ENCODE measurements around the gene FGD3. TPM values are rescaled to one million over a fixed set of nuclear protein-coding genes. Genes with fewer than 3 reads are reported as not detected.
A peak's percentile ranks its signal among the peaks of the same experiment; 100 is the strongest.

The FGD3 gene
- total and polyA plus RNA-seq, 4 donors, result 6.1 to 45.9 (median 17.6) TPM

DNA sequence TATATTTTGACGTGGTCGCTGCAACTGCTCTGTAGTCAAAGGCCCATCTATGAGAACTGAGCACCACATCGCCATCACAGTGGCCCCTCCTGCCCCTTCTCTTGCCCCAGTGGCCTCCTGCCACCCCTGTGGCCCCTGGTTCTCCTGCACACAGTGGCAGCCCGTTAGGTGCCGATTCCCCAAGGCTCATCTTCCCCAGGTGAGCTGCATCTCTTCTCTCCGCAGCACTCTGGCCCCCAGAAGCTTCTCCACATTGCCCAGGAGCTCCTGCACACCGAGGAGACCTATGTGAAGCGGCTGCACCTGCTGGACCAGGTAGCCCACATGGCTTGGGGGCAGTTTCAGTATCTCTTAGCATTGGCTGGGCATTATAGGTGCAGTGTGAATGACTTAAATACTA lies 55.4 kb downstream of the FGD3 start:
- Histone ChIP-seq H3K27me3 (ENCODE audit: control insufficient read depth in 3 of 3, insufficient read depth in 3 of 3, low read length in 2 of 3) (no peaks in the 10 kb centered on the region), H3K9ac (ENCODE audit: insufficient read depth in 1 of 2, low read length in 2 of 2) (no peak overlapping the region), H3K36me3 (ENCODE audit: control insufficient read depth in 4 of 4, insufficient read depth in 4 of 4, low read length in 4 of 4) (peaks cover 0 to 5% (median 0%) of the 10 kb centered on the region in 4 donors), H3K27ac (ENCODE audit: low read depth in 1 of 2, low read length in 1 of 2) (no peak overlapping the region), H3K9me3 (ENCODE audit: control insufficient read depth in 4 of 4, insufficient read depth in 3 of 4, low read length in 3 of 4) (peaks cover 0 to 2% (median 0%) of the 10 kb centered on the region in 4 donors), H3K4me1 (ENCODE audit: control insufficient read depth in 5 of 5, insufficient read depth in 5 of 5, low read length in 5 of 5) (no peaks in the 10 kb centered on the region), H3K4me3 (no peak overlapping the region)
- DNase-seq (no peak), ATAC-seq (ENCODE audit: insufficient read depth, low FRiP score) (no peak)
- TF ChIP-seq, protein P1, sequence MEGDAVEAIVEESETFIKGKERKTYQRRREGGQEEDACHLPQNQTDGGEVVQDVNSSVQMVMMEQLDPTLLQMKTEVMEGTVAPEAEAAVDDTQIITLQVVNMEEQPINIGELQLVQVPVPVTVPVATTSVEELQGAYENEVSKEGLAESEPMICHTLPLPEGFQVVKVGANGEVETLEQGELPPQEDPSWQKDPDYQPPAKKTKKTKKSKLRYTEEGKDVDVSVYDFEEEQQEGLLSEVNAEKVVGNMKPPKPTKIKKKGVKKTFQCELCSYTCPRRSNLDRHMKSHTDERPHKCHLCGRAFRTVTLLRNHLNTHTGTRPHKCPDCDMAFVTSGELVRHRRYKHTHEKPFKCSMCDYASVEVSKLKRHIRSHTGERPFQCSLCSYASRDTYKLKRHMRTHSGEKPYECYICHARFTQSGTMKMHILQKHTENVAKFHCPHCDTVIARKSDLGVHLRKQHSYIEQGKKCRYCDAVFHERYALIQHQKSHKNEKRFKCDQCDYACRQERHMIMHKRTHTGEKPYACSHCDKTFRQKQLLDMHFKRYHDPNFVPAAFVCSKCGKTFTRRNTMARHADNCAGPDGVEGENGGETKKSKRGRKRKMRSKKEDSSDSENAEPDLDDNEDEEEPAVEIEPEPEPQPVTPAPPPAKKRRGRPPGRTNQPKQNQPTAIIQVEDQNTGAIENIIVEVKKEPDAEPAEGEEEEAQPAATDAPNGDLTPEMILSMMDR (IDR thresholded peaks at IDR 0.05; ENCODE audit: control extremely low read depth, extremely low read depth), result no peak
- WGBS, 2 donors, result 95 to 96% methylated on average over 8 of the region's 8 CpGs

GRCh38 chr9:93003552-93004407 lies 56.5 kb downstream of the FGD3 start:
- no peak overlapping the region for H3K9ac ChIP-seq (ENCODE audit: insufficient read depth in 1 of 2, low read length in 2 of 2)
- peaks cover 0 to 5% (median 0%) of the 10 kb centered on the region in 4 donors for H3K36me3 ChIP-seq (ENCODE audit: control insufficient read depth in 4 of 4, insufficient read depth in 4 of 4, low read length in 4 of 4)
- H3K27me3 ChIP-seq (ENCODE audit: control insufficient read depth in 3 of 3, insufficient read depth in 3 of 3, low read length in 2 of 3), result no peaks in the 10 kb centered on the region
- peak; percentile 43 to 56 (median 46) for DNase-seq
- 47 to 57% methylated on average over 28 of the region's 28 CpGs for WGBS, 2 donors
- no peak overlapping the region for H3K4me3 ChIP-seq
- TF ChIP-seq, protein P1 (IDR thresholded peaks at IDR 0.05; ENCODE audit: control extremely low read depth, extremely low read depth), result peak; percentile 13
- H3K4me1 ChIP-seq (ENCODE audit: control insufficient read depth in 5 of 5, insufficient read depth in 5 of 5, low read length in 5 of 5), result no peaks in the 10 kb centered on the region
- peak overlapping the region in 1 of 2 donors; percentile 49 for H3K27ac ChIP-seq (ENCODE audit: low read depth in 1 of 2, low read length in 1 of 2)
- H3K9me3 ChIP-seq (ENCODE audit: control insufficient read depth in 4 of 4, insufficient read depth in 3 of 4, low read length in 3 of 4), result peaks cover 0 to 2% (median 0%) of the 10 kb centered on the region in 4 donors
- ATAC-seq (ENCODE audit: insufficient read depth, low FRiP score), result peak; percentile 79

DNA sequence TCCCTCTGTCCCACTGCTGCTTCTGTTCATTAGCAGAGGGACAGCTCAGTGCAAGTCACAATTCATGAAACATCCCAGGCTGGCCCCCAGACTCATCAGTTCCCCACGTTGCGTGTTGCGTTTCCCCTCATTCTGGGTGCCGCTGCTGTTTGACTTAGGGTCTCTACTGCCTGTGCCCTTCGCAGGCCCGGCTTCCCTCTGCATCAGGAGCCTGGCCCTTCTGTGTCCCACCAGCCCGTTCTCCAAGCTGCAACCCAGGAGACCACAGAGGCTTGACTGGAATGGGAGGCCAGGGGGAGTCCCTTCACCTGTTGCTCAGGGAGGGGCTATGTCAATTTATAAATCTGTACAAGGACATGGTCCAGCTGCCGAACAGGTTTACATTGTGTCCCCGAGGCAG lies 57.2 kb downstream of the FGD3 start:
- Histone ChIP-seq H3K36me3 (ENCODE audit: control insufficient read depth in 4 of 4, insufficient read depth in 4 of 4, low read length in 4 of 4) (peaks cover 0 to 5% (median 0%) of the 10 kb centered on the region in 4 donors), H3K4me3 (no peak overlapping the region), H3K27ac (ENCODE audit: low read depth in 1 of 2, low read length in 1 of 2) (peak overlapping the region in 1 of 2 donors; percentile 43)

More for the DNA sequence above, 57.2 kb downstream of the FGD3 start:
- Histone ChIP-seq H3K27me3 (ENCODE audit: control insufficient read depth in 3 of 3, insufficient read depth in 3 of 3, low read length in 2 of 3) (no peaks in the 10 kb centered on the region), H3K4me1 (ENCODE audit: control insufficient read depth in 5 of 5, insufficient read depth in 5 of 5, low read length in 5 of 5) (no peaks in the 10 kb centered on the region), H3K9ac (ENCODE audit: insufficient read depth in 1 of 2, low read length in 2 of 2) (no peak overlapping the region), H3K9me3 (ENCODE audit: control insufficient read depth in 4 of 4, insufficient read depth in 3 of 4, low read length in 3 of 4) (no peaks in the 10 kb centered on the region)
- ATAC-seq (ENCODE audit: insufficient read depth, low FRiP score) (no peak), DNase-seq (no peak)
- 84 to 90% methylated on average over 9 of the region's 9 CpGs for WGBS, 2 donors
- TF ChIP-seq, protein P1 (IDR thresholded peaks at IDR 0.05; ENCODE audit: control extremely low read depth, extremely low read depth), result no peak

Data from lung (tissue), 12 donors.